ENCODE measurements around the gene C1orf35. TPM values are rescaled to one million over a fixed set of nuclear protein-coding genes. Genes with fewer than 3 reads are reported as not detected.
A peak's percentile ranks its signal among the peaks of the same experiment; 100 is the strongest.

The C1orf35 gene
- total and polyA plus RNA-seq, 4 donors, result 4.0 to 7.5 (median 6.4) TPM

DNA sequence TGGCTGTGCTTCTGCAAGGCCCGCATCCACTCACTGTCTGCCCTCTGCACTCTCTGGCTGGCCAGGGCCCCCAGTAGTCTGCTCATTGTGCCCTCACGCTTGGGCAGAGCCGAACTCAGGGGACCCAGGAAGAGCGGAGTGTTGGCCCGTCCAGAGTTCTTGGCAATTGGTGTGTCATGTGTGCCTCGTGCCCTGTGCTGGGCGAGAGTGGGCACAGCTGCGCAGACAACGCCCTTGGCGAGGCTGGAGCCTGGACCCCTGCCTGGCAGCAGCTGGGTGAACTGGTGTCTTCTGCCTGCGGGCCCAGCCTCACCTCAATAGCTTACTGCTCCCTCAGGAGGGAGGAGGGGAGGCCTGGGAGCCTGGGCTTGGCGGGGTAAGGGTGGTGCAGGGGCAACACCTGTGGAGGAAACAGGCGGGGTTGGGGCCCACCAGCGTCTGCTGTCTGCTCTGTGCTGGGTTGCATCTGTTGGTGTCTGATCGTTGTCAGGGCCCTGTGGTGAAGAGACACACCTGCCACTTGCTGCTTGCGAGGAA, 39.1 kb upstream of the C1orf35 start (continued):
- TF ChIP-seq, protein P1, sequence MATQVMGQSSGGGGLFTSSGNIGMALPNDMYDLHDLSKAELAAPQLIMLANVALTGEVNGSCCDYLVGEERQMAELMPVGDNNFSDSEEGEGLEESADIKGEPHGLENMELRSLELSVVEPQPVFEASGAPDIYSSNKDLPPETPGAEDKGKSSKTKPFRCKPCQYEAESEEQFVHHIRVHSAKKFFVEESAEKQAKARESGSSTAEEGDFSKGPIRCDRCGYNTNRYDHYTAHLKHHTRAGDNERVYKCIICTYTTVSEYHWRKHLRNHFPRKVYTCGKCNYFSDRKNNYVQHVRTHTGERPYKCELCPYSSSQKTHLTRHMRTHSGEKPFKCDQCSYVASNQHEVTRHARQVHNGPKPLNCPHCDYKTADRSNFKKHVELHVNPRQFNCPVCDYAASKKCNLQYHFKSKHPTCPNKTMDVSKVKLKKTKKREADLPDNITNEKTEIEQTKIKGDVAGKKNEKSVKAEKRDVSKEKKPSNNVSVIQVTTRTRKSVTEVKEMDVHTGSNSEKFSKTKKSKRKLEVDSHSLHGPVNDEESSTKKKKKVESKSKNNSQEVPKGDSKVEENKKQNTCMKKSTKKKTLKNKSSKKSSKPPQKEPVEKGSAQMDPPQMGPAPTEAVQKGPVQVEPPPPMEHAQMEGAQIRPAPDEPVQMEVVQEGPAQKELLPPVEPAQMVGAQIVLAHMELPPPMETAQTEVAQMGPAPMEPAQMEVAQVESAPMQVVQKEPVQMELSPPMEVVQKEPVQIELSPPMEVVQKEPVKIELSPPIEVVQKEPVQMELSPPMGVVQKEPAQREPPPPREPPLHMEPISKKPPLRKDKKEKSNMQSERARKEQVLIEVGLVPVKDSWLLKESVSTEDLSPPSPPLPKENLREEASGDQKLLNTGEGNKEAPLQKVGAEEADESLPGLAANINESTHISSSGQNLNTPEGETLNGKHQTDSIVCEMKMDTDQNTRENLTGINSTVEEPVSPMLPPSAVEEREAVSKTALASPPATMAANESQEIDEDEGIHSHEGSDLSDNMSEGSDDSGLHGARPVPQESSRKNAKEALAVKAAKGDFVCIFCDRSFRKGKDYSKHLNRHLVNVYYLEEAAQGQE (IDR thresholded peaks at IDR 0.05), result no peak
- TF ChIP-seq GABPA (IDR thresholded peaks at IDR 0.05 in 1 of 2, conservative IDR thresholded peaks at IDR 0.05 in 1 of 2), result no peak

DNA sequence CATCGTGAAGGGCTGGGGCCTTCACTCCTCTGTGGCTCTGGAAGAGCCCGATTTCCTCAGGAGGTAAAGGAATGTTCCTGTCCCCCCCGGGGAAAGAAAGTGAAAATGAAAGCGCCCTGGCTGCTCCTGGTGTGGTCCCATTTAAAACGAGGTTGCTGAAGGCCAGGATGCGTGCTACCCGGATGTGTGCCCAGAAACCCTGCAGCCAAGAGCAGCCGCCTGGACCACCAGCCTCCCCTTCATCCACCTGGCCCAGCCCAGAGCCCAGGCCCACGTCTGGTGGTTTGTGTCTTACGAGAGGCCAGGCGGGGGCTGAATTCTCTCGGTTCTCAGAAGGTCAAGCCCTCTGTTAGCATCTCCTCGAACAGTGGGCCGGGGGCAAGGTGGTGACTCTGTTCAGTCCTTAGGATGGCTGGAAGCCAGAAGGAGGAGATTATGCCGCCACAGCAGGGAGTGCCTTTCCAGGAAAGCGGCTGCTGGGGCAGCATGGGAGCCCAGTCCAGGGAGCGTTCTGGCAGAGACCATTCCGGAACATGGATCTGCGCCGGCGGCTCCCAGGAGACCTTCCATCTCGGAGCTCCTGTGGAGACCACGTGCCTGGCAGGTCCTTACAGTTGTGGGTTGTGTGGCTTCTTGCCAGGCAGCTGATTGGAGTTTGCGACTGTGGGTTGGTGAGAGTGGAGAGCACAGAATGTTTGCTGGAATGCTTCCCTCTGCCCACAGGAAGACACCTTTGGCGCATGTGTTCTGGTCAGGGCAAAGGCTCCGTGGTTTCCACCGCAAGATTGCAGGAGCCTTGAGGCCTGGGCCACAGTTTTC, 38.3 kb upstream of the C1orf35 start:
- Histone ChIP-seq H3K36me3 (ENCODE audit: control insufficient read depth in 4 of 4, insufficient read depth in 3 of 4, low read depth in 1 of 4, low read length in 3 of 4) (peaks cover 0 to 10% (median 3%) of the 10 kb centered on the region in 4 donors), H3K27ac (ENCODE audit: low read depth in 1 of 2, low read length in 2 of 2) (peak overlapping the region; percentile 97), H3K4me1 (ENCODE audit: control insufficient read depth in 4 of 4, insufficient read depth in 4 of 4, low read length in 3 of 4) (peaks cover 14 to 30% (median 23%) of the 10 kb centered on the region in 4 donors), H3K27me3 (ENCODE audit: control insufficient read depth in 4 of 4, insufficient read depth in 4 of 4, low read length in 3 of 4) (no peaks in the 10 kb centered on the region), H3K4me3 (ENCODE audit: low read depth in 1 of 3, low read length in 3 of 3) (peak overlapping the region; percentile 45 to 85 (median 85)), H3K9ac (ENCODE audit: low read depth in 1 of 2, low read length in 2 of 2) (peak overlapping the region; percentile 57 to 79), H3K9me3 (ENCODE audit: control insufficient read depth in 4 of 4, low read length in 3 of 4) (no peaks in the 10 kb centered on the region)
- peak; percentile 38 for DNase-seq (ENCODE audit: low spot score)
- WGBS, result 40% methylated on average over 27 of the region's 27 CpGs
- TF ChIP-seq YY1 (IDR thresholded peaks at IDR 0.05), result no peak
- no peak for TF ChIP-seq HNF4A (conservative IDR thresholded peaks at IDR 0.05)

DNA sequence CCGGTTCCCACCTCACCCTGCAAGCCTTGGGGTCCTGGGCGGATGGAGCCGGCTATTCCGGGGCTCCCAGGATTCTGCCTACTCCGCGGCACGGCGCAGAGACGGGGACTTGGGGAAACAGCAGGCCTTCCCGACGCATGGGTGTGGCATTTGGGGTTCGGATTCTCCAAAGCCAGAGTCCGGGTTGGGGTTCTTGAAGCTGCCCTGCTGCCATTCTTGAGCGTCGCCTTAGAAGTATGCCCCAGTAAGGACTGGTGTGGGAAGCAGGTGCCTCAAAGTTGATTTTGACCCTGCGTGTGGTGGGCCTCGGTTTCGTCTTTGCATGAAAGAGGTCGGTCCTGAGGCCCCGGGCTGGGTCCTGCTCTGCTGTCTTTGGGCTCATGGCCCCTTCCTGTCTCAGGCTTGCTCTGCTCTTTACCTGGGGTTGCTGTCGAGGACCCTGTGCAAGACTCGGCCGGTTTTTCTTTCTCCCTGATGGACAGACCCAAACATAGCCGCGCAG, 37.6 kb upstream of the C1orf35 start:
- TF ChIP-seq, protein P2, sequence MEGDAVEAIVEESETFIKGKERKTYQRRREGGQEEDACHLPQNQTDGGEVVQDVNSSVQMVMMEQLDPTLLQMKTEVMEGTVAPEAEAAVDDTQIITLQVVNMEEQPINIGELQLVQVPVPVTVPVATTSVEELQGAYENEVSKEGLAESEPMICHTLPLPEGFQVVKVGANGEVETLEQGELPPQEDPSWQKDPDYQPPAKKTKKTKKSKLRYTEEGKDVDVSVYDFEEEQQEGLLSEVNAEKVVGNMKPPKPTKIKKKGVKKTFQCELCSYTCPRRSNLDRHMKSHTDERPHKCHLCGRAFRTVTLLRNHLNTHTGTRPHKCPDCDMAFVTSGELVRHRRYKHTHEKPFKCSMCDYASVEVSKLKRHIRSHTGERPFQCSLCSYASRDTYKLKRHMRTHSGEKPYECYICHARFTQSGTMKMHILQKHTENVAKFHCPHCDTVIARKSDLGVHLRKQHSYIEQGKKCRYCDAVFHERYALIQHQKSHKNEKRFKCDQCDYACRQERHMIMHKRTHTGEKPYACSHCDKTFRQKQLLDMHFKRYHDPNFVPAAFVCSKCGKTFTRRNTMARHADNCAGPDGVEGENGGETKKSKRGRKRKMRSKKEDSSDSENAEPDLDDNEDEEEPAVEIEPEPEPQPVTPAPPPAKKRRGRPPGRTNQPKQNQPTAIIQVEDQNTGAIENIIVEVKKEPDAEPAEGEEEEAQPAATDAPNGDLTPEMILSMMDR (IDR thresholded peaks at IDR 0.05; ENCODE audit: low read depth, low read length, missing input control), result no peak
- no peak for TF ChIP-seq RAD21 (IDR thresholded peaks at IDR 0.05)
- TF ChIP-seq GABPA (IDR thresholded peaks at IDR 0.05 in 1 of 2, conservative IDR thresholded peaks at IDR 0.05 in 1 of 2), result no peak
- TF ChIP-seq JUND (IDR thresholded peaks at IDR 0.05), result no peak
- no peak for TF ChIP-seq NR2F2 (IDR thresholded peaks at IDR 0.05)
- TF ChIP-seq TAF1 (conservative IDR thresholded peaks at IDR 0.05), result no peak
- TF ChIP-seq RXRA (IDR thresholded peaks at IDR 0.05), result no peak
- TF ChIP-seq, protein P3, sequence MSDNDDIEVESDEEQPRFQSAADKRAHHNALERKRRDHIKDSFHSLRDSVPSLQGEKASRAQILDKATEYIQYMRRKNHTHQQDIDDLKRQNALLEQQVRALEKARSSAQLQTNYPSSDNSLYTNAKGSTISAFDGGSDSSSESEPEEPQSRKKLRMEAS (IDR thresholded peaks at IDR 0.05), result no peak
- no peak for TF ChIP-seq HNF4G (IDR thresholded peaks at IDR 0.05)
- TF ChIP-seq, protein P4, sequence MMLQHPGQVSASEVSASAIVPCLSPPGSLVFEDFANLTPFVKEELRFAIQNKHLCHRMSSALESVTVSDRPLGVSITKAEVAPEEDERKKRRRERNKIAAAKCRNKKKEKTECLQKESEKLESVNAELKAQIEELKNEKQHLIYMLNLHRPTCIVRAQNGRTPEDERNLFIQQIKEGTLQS (IDR thresholded peaks at IDR 0.05), result no peak
- TF ChIP-seq FOXA2 (IDR thresholded peaks at IDR 0.05), result no peak
- no peaks in the 10 kb centered on the region for H3K9me3 ChIP-seq (ENCODE audit: control insufficient read depth in 4 of 4, low read length in 3 of 4)
- peak overlapping the region; percentile 97 for H3K27ac ChIP-seq (ENCODE audit: low read depth in 1 of 2, low read length in 2 of 2)
- H3K4me1 ChIP-seq (ENCODE audit: control insufficient read depth in 4 of 4, insufficient read depth in 4 of 4, low read length in 3 of 4), result peaks cover 14 to 30% (median 23%) of the 10 kb centered on the region in 4 donors
- H3K9ac ChIP-seq (ENCODE audit: low read depth in 1 of 2, low read length in 2 of 2), result peak overlapping the region; percentile 57 to 79
- peak overlapping the region; percentile 45 to 85 (median 85) for H3K4me3 ChIP-seq (ENCODE audit: low read depth in 1 of 3, low read length in 3 of 3)
- peaks cover 0 to 5% (median 2%) of the 10 kb centered on the region in 4 donors for H3K36me3 ChIP-seq (ENCODE audit: control insufficient read depth in 4 of 4, insufficient read depth in 3 of 4, low read depth in 1 of 4, low read length in 3 of 4)
- 4% methylated on average over 25 of the region's 25 CpGs for WGBS
- no peaks in the 10 kb centered on the region for H3K27me3 ChIP-seq (ENCODE audit: control insufficient read depth in 4 of 4, insufficient read depth in 4 of 4, low read length in 3 of 4)
- no peak for DNase-seq (ENCODE audit: low spot score)

Measured in liver (tissue), 9 donors.